ENCODE results near the gene CMTM5.

Gene CMTM5

GRCh38 chr14:23351681-23352505, 25.0 kb upstream of the CMTM5 start:
- Histone ChIP-seq H4K20me1 (ENCODE audit: insufficient read depth, low read length) (no peaks in the 10 kb centered on the region), H3K36me3 (replicated peaks; ENCODE audit: low read depth, low read length) (no peaks in the 10 kb centered on the region), H3K79me2 (ENCODE audit: low read length) (no peaks in the 10 kb centered on the region), H3K9ac (ENCODE audit: low read length) (no peak overlapping the region), H3K4me2 (ENCODE audit: low read length) (no peak overlapping the region), H3K4me1 (ENCODE audit: low read length) (no peaks in the 10 kb centered on the region), H3K4me3 (ENCODE audit: low read length) (no peak overlapping the region), H2AFZ (ENCODE audit: low read depth, low read length) (no peak overlapping the region), H3K9me3 (ENCODE audit: insufficient read depth, low read length) (no peaks in the 10 kb centered on the region), H3K27ac (ENCODE audit: low read length) (no peak overlapping the region), H3K27me3 (ENCODE audit: low read depth, low read length) (0 out of 2 replicates have a peak, but pooled peaks cover 13% of the 10 kb centered on the region)
- TF ChIP-seq EZH2phosphoT487 (IDR thresholded peaks at IDR 0.05; ENCODE audit: low read depth): no peak
- no peak for TF ChIP-seq CTCF (IDR thresholded peaks at IDR 0.05; ENCODE audit: low read depth, low read length)

GRCh38 chr14:23352506-23353432, 24.1 kb upstream of the CMTM5 start, which contains the start of gene SLC22A17:
Gene SLC22A17 (minus strand): TSS chr14:23352887.
- no peak within 1 kb of the TSS for H3K4me2 ChIP-seq (ENCODE audit: low read length)
- H3K27me3 ChIP-seq (ENCODE audit: low read depth, low read length): 0 out of 2 replicates have a peak, but pooled peaks cover 13% of the 10 kb centered on the region
- TF ChIP-seq EZH2phosphoT487 (IDR thresholded peaks at IDR 0.05; ENCODE audit: low read depth): no peak
- no peak for TF ChIP-seq CTCF (IDR thresholded peaks at IDR 0.05; ENCODE audit: low read depth, low read length)
- no peaks in the 10 kb centered on the region for H4K20me1 ChIP-seq (ENCODE audit: insufficient read depth, low read length)
- H3K9me3 ChIP-seq (ENCODE audit: insufficient read depth, low read length): no peaks in the 10 kb centered on the region
- H3K4me1 ChIP-seq (ENCODE audit: low read length): no peaks in the 10 kb centered on the region
- H3K4me3 ChIP-seq (ENCODE audit: low read length): no peak within 1 kb of the TSS
- H3K27ac ChIP-seq (ENCODE audit: low read length): no peak within 1 kb of the TSS
- no peak within 1 kb of the TSS for H3K9ac ChIP-seq (ENCODE audit: low read length)
- no peaks in the 10 kb centered on the region for H3K36me3 ChIP-seq (replicated peaks; ENCODE audit: low read depth, low read length)
- H3K79me2 ChIP-seq (ENCODE audit: low read length): no peaks in the 10 kb centered on the region
- no peak within 1 kb of the TSS for H2AFZ ChIP-seq (ENCODE audit: low read depth, low read length)

GRCh38 chr14:23353433-23353780, 23.4 kb upstream of the CMTM5 start:
- no peak overlapping the region for H3K4me3 ChIP-seq (ENCODE audit: low read length)
- H3K27me3 ChIP-seq (ENCODE audit: low read depth, low read length): 0 out of 2 replicates have a peak, but pooled peaks cover 13% of the 10 kb centered on the region
- no peaks in the 10 kb centered on the region for H3K79me2 ChIP-seq (ENCODE audit: low read length)
- no peaks in the 10 kb centered on the region for H3K9me3 ChIP-seq (ENCODE audit: insufficient read depth, low read length)
- no peak overlapping the region for H2AFZ ChIP-seq (ENCODE audit: low read depth, low read length)
- no peak overlapping the region for H3K27ac ChIP-seq (ENCODE audit: low read length)
- no peaks in the 10 kb centered on the region for H3K36me3 ChIP-seq (replicated peaks; ENCODE audit: low read depth, low read length)
- TF ChIP-seq EZH2phosphoT487 (IDR thresholded peaks at IDR 0.05; ENCODE audit: low read depth): no peak
- no peak for TF ChIP-seq CTCF (IDR thresholded peaks at IDR 0.05; ENCODE audit: low read depth, low read length)
- no peak overlapping the region for H3K4me2 ChIP-seq (ENCODE audit: low read length)
- no peak overlapping the region for H3K9ac ChIP-seq (ENCODE audit: low read length)
- no peaks in the 10 kb centered on the region for H4K20me1 ChIP-seq (ENCODE audit: insufficient read depth, low read length)
- no peaks in the 10 kb centered on the region for H3K4me1 ChIP-seq (ENCODE audit: low read length)

- no peaks in the 10 kb centered on the region for H3K9me3 ChIP-seq (ENCODE audit: insufficient read depth, low read length)
- no peaks in the 10 kb centered on the region for H4K20me1 ChIP-seq (ENCODE audit: insufficient read depth, low read length)
- no peak overlapping the region for H3K9ac ChIP-seq (ENCODE audit: low read length)
- H3K27ac ChIP-seq (ENCODE audit: low read length): no peak overlapping the region
- 0 out of 2 replicates have a peak, but pooled peaks cover 13% of the 10 kb centered on the region for H3K27me3 ChIP-seq (ENCODE audit: low read depth, low read length)
- no peak overlapping the region for H2AFZ ChIP-seq (ENCODE audit: low read depth, low read length)
- no peak overlapping the region for H3K4me3 ChIP-seq (ENCODE audit: low read length)
- H3K36me3 ChIP-seq (replicated peaks; ENCODE audit: low read depth, low read length): no peaks in the 10 kb centered on the region
- H3K4me1 ChIP-seq (ENCODE audit: low read length): no peaks in the 10 kb centered on the region
- TF ChIP-seq EZH2phosphoT487 (IDR thresholded peaks at IDR 0.05; ENCODE audit: low read depth) (no peak), CTCF (IDR thresholded peaks at IDR 0.05; ENCODE audit: low read depth, low read length) (no peak)
- H3K79me2 ChIP-seq (ENCODE audit: low read length): no peaks in the 10 kb centered on the region
- H3K4me2 ChIP-seq (ENCODE audit: low read length): no peak overlapping the region
Observed at GRCh38 chr14:23354990-23355389, 21.9 kb upstream of the CMTM5 start.

Measured in OCI-LY3 (cell line).